ENCODE results near the gene POLR2J3.
"Not testable (repeated sequence)": the region's sequence is repeated elsewhere in the genome, so short reads cannot be mapped to it uniquely, and the experiment has no call there.

Gene POLR2J3

DNA sequence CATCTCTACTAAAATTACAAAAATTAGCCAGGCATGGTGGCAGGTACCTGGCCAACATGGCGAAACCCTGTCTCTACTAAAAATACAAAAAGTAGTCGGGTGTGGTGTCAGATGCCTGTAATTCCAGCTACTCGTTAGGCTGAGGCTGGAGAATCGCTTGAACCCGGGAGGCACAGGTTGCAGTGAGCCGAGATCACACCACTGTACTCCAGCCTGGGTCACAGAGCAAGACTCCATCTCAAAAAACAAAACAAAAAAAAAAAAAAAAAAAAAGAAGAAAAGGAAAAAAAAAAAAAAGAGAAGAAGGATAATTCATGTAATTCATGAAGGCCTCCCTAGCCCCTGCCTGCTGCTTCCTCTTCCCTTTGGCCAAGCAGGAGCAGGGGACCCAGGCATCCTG, 31.8 kb downstream of the POLR2J3 start:
- not testable (repeated sequence) for H3K9me3 ChIP-seq (ENCODE audit: insufficient read depth, low read depth, low read length); H3K36me3 ChIP-seq (ENCODE audit: insufficient read depth, low read length); H3K9ac ChIP-seq (ENCODE audit: low read depth, low read length); H3K4me1 ChIP-seq (ENCODE audit: insufficient read depth, low read length); H3K27me3 ChIP-seq (ENCODE audit: insufficient read depth, low read length); H3K27ac ChIP-seq (ENCODE audit: low read depth, low read length); H3K4me3 ChIP-seq (ENCODE audit: low read length)
- WGBS = 91% methylated on average over 4 of the region's 6 CpGs

DNA sequence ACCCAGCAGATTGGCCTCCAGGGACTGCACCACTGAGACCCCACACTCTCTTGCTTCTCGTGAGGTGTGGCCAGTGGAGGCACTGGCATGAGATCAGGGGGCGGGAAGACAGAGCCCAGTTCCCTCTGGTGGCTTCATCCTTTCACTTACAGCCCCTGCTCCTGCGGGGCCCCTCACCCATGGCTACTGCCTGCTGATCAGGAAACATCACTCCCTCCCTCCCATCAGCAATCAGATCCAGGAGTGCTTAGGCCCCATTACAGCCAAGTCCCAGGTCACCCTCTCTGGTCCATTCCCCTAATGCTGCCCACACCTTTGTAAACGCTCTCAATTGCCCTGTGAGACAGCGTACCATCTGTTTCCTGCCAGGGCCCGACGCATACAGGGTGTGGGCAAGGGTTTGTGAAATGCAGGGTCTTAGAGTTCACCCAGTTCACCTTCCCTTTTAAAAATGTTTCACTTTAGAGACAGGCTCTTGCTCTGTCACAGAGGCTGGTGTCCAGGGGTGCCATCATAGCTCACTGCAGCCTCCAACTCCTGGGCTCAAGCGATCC, 37.2 kb downstream of the POLR2J3 start:
- not testable (repeated sequence) for H3K4me1 ChIP-seq (ENCODE audit: insufficient read depth, low read length); H3K9ac ChIP-seq (ENCODE audit: low read depth, low read length); H3K9me3 ChIP-seq (ENCODE audit: insufficient read depth, low read depth, low read length); H3K4me3 ChIP-seq (ENCODE audit: low read length); H3K27me3 ChIP-seq (ENCODE audit: insufficient read depth, low read length); H3K27ac ChIP-seq (ENCODE audit: low read depth, low read length); H3K36me3 ChIP-seq (ENCODE audit: insufficient read depth, low read length)
- no CpG with 5 or more reads among the region's 8 CpGs for WGBS

GRCh38 chr7:102532127-102532526, 40.3 kb downstream of the POLR2J3 start:
- 84% methylated on average over 2 of the region's 2 CpGs for WGBS
- not testable (repeated sequence) for H3K4me1 ChIP-seq (ENCODE audit: insufficient read depth, low read length); H3K9me3 ChIP-seq (ENCODE audit: insufficient read depth, low read depth, low read length); H3K4me3 ChIP-seq (ENCODE audit: low read length); H3K27ac ChIP-seq (ENCODE audit: low read depth, low read length); H3K27me3 ChIP-seq (ENCODE audit: insufficient read depth, low read length); H3K36me3 ChIP-seq (ENCODE audit: insufficient read depth, low read length); H3K9ac ChIP-seq (ENCODE audit: low read depth, low read length)

DNA sequence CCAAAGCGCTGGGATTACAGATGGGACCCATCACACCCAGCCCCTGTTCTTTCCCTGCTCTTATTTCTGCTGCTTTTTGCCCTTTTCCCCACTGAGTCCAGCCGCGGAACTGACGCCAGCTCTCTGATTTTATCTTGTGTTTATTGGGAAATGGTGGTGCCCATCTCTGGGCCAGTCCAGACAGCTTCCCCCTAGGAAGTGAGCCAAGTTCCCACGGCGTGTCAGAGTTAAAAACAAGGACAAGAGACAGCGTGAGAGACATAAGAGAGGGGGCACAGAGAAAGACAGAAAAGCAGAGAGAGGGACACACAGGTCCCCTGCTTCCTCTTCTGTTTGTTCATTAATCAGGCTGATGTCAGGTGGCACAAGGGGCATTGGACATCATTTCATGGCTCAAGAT, 40.8 kb downstream of the POLR2J3 start:
- not testable (repeated sequence) for H3K27ac ChIP-seq (ENCODE audit: low read depth, low read length); H3K9ac ChIP-seq (ENCODE audit: low read depth, low read length); H3K9me3 ChIP-seq (ENCODE audit: insufficient read depth, low read depth, low read length); H3K4me1 ChIP-seq (ENCODE audit: insufficient read depth, low read length); H3K4me3 ChIP-seq (ENCODE audit: low read length); H3K27me3 ChIP-seq (ENCODE audit: insufficient read depth, low read length); H3K36me3 ChIP-seq (ENCODE audit: insufficient read depth, low read length)
- WGBS = no CpG with 5 or more reads among the region's 7 CpGs

GRCh38 chr7:102527822-102528793, 44.3 kb downstream of the POLR2J3 start:
- not testable (repeated sequence) for H3K9me3 ChIP-seq (ENCODE audit: insufficient read depth, low read depth, low read length); H3K4me1 ChIP-seq (ENCODE audit: insufficient read depth, low read length); H3K27ac ChIP-seq (ENCODE audit: low read depth, low read length); H3K4me3 ChIP-seq (ENCODE audit: low read length); H3K36me3 ChIP-seq (ENCODE audit: insufficient read depth, low read length); H3K9ac ChIP-seq (ENCODE audit: low read depth, low read length); H3K27me3 ChIP-seq (ENCODE audit: insufficient read depth, low read length)
- no CpG with 5 or more reads among the region's 13 CpGs for WGBS

DNA sequence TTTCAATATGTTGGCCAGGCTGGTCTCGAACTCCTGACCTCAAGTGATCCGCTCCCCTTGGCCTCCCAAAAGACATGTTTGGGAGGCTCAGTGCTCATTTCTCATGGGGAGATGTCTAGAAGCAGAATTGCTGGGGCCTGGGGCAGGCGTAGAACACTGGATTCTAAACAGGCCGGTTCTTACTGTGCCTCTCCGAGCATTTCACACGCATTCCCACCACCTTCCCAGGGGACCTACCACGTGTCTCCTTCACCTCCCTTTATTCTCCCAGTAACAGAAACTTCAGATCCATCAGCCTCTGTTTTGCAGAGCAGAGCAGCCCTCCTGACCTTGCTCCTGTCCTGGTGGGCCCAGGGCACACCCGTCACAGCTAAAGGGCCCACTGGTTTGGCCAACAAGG, 45.2 kb downstream of the POLR2J3 start:
- H3K4me1 ChIP-seq (ENCODE audit: insufficient read depth, low read length) = not testable (repeated sequence)
- WGBS = 76% methylated on average over 1 of the region's 8 CpGs

GRCh38 chr7:102524803-102525202, 47.6 kb downstream of the POLR2J3 start:
- H3K4me1 ChIP-seq (ENCODE audit: insufficient read depth, low read length); H3K36me3 ChIP-seq (ENCODE audit: insufficient read depth, low read length); H3K9ac ChIP-seq (ENCODE audit: low read depth, low read length); H3K4me3 ChIP-seq (ENCODE audit: low read length); H3K9me3 ChIP-seq (ENCODE audit: insufficient read depth, low read depth, low read length); H3K27me3 ChIP-seq (ENCODE audit: insufficient read depth, low read length); H3K27ac ChIP-seq (ENCODE audit: low read depth, low read length): not testable (repeated sequence)
- no CpG with 5 or more reads among the region's 2 CpGs for WGBS

More for the DNA sequence above, 45.2 kb downstream of the POLR2J3 start:
- H3K9me3 ChIP-seq (ENCODE audit: insufficient read depth, low read depth, low read length); H3K36me3 ChIP-seq (ENCODE audit: insufficient read depth, low read length); H3K27ac ChIP-seq (ENCODE audit: low read depth, low read length); H3K27me3 ChIP-seq (ENCODE audit: insufficient read depth, low read length); H3K4me3 ChIP-seq (ENCODE audit: low read length); H3K9ac ChIP-seq (ENCODE audit: low read depth, low read length): not testable (repeated sequence)

GRCh38 chr7:102520797-102521196, 51.6 kb downstream of the POLR2J3 start:
- not testable (repeated sequence) for H3K27ac ChIP-seq (ENCODE audit: low read depth, low read length); H3K9ac ChIP-seq (ENCODE audit: low read depth, low read length); H3K9me3 ChIP-seq (ENCODE audit: insufficient read depth, low read depth, low read length); H3K27me3 ChIP-seq (ENCODE audit: insufficient read depth, low read length); H3K36me3 ChIP-seq (ENCODE audit: insufficient read depth, low read length); H3K4me3 ChIP-seq (ENCODE audit: low read length); H3K4me1 ChIP-seq (ENCODE audit: insufficient read depth, low read length)
- WGBS = no CpG with 5 or more reads among the region's 5 CpGs

DNA sequence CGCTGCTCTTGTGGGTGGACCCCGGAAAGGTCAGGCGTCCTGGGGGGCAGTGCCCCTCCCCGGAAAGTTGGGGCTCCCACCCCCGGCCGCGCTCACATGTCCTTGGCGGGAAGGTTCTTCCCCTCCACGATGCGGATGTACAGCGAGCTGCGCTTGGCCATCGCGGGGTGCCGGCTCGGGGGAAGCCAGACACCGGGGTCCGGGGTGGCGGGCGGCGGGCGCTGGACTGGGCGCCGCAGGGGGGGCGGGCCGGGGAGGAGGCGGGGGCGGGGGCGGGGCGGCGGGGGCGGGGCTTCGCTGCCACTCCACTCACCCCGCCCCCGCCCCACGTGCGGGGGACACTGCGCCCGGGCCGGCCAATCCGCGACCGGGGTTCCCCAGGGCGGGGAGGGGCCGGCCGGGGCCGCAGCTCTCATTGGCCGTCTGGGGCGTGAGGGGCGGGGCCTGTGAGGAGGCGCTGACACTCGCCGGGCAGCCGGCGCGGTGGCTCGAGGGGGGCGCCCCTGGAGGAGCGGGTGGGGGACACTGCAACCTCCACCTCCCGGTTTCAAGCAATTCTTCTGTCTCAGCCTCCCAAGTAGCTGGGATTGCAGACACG, 54.7 kb downstream of the POLR2J3 start, which contains the start of gene RASA4B:
Gene RASA4B (minus strand): TSS at position 228 of the 598 bp plus-strand sequence. CDS start 67 bp downstream, at position 161.
- not testable (repeated sequence) for H3K9ac ChIP-seq (ENCODE audit: low read depth, low read length)
- WGBS = no CpG with 5 or more reads among the region's 61 CpGs

More for the DNA sequence above, 54.7 kb downstream of the POLR2J3 start, which contains the start of gene RASA4B:
- not testable (repeated sequence) for H3K4me1 ChIP-seq (ENCODE audit: insufficient read depth, low read length); H3K27me3 ChIP-seq (ENCODE audit: insufficient read depth, low read length); H3K27ac ChIP-seq (ENCODE audit: low read depth, low read length); H3K36me3 ChIP-seq (ENCODE audit: insufficient read depth, low read length); H3K9me3 ChIP-seq (ENCODE audit: insufficient read depth, low read depth, low read length); H3K4me3 ChIP-seq (ENCODE audit: low read length)
